HepG2 (cell line): Measurements from ENCODE around the gene MARS1.
A peak's percentile ranks its signal among the peaks of the same experiment; 100 is the strongest.

ENCODE experiments used
- BHLHE40 ChIP-seq: IDR thresholded peaks from 2 replicates; pipeline ENCODE4 v1.6.1; 2011; ENCODE audit warnings: low read length, improper control_type of control experiment
- CCDC6 ChIP-seq: sonication (generic); formaldehyde crosslinking; IDR thresholded peaks from 2 replicates; pipeline ENCODE4 v1.8.1; 2022; ENCODE audit warnings: mild to moderate bottlenecking, missing genetic modification reagents, moderate library complexity
- EZH2 ChIP-seq: conservative IDR thresholded peaks from 2 replicates; pipeline ENCODE4 v1.6.1; 2012; ENCODE audit warnings: mild to moderate bottlenecking, low read depth, low read length, moderate library complexity
- GABPA ChIP-seq, 2 experiments: IDR thresholded peaks; 2 replicates each; pipeline ENCODE4 v1.6.1; 2011 to 2016; ENCODE audit warnings: low read depth in 2 of 2, low read length in 1 of 2, missing biosample characterization in 1 of 2, missing genetic modification characterization in 1 of 2
- HDAC2 ChIP-seq: sonication (generic); formaldehyde crosslinking; IDR thresholded peaks from 2 replicates; pipeline ENCODE4 v1.4.0; 2020; ENCODE audit warnings: missing genetic modification reagents
- KDM5A ChIP-seq: fragments of 200-600 bp; sonication (generic); IDR thresholded peaks from 2 replicates; pipeline ENCODE4 v1.7.0; 2018; ENCODE audit warnings: antibody characterized with exemption, mild to moderate bottlenecking, low read length, borderline replicate concordance
- NR2C2 ChIP-seq: sonication (generic); formaldehyde crosslinking; IDR thresholded peaks from 2 replicates; pipeline ENCODE4 v1.4.0; 2020; ENCODE audit warnings: missing genetic modification reagents, mild to moderate bottlenecking, moderate library complexity, borderline replicate concordance
- SMARCC2 ChIP-seq: fragments of 450-650 bp; IDR thresholded peaks from 2 replicates; pipeline ENCODE4 v1.6.1; 2017; ENCODE audit warnings: antibody characterized with exemption, mild to moderate bottlenecking
- ZFX ChIP-seq: sonication (generic); formaldehyde crosslinking; IDR thresholded peaks from 2 replicates; pipeline ENCODE4 v1.4.0; 2020; ENCODE audit warnings: mild to moderate bottlenecking, low read depth, missing genetic modification reagents, moderate library complexity
- ZMYM2 ChIP-seq: sonication (generic); formaldehyde crosslinking; IDR thresholded peaks from 2 replicates; pipeline ENCODE4 v1.8.0; 2022; ENCODE audit warnings: mild to moderate bottlenecking, missing genetic modification reagents
- TF ChIP-seq, protein P1 (sequence below): sonication (generic); formaldehyde crosslinking; IDR thresholded peaks from 2 replicates; pipeline ENCODE4 v1.5.1; 2020; ENCODE audit warnings: mild to moderate bottlenecking, missing genetic modification reagents
- TF ChIP-seq, protein P2 (sequence below): sonication (generic); formaldehyde crosslinking; IDR thresholded peaks from 2 replicates; pipeline ENCODE4 v1.5.0; 2020; ENCODE audit warnings: missing genetic modification reagents

DNA sequence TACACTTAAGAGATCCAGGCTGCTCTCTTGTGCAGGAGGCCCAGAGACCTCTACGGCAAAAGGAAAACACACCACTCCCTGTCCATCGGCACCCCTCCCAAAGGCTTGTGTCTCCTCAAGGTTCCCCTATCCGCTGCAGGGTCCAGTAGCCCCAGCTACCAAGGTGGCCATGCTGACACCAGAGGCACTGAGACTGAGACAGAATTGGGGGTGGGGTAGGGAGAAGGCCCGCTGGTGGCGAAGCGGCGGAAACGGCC lies 31.9 kb downstream of the MARS1 start:
- TF ChIP-seq, protein P1, sequence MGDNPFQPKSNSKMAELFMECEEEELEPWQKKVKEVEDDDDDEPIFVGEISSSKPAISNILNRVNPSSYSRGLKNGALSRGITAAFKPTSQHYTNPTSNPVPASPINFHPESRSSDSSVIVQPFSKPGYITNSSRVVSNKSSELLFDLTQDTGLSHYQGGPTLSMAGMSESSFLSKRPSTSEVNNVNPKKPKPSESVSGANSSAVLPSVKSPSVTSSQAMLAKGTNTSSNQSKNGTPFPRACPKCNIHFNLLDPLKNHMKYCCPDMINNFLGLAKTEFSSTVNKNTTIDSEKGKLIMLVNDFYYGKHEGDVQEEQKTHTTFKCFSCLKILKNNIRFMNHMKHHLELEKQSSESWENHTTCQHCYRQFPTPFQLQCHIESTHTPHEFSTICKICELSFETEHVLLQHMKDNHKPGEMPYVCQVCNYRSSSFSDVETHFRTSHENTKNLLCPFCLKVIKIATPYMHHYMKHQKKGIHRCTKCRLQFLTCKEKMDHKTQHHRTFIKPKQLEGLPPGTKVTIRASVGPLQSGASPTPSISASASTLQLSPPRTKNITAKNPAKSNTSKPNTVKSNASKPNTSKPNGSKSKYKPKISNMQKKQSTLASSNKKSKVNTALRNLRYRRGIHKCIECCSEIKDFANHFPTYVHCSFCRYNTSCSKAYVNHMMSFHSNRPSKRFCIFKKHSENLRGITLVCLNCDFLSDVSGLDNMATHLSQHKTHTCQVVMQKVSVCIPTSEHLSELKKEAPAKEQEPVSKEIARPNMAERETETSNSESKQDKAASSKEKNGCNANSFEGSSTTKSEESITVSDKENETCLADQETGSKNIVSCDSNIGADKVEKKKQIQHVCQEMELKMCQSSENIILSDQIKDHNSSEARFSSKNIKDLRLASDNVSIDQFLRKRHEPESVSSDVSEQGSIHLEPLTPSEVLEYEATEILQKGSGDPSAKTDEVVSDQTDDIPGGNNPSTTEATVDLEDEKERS, result no peak
- no peak for TF ChIP-seq BHLHE40
- peak; percentile 59 for TF ChIP-seq KDM5A
- no peak for TF ChIP-seq ZMYM2
- no peak for TF ChIP-seq EZH2
- TF ChIP-seq ZFX (CRISPR knock-in tag), result no peak
- no peak for TF ChIP-seq NR2C2 (CRISPR knock-in tag)
- TF ChIP-seq SMARCC2, result no peak
- TF ChIP-seq, protein P2, sequence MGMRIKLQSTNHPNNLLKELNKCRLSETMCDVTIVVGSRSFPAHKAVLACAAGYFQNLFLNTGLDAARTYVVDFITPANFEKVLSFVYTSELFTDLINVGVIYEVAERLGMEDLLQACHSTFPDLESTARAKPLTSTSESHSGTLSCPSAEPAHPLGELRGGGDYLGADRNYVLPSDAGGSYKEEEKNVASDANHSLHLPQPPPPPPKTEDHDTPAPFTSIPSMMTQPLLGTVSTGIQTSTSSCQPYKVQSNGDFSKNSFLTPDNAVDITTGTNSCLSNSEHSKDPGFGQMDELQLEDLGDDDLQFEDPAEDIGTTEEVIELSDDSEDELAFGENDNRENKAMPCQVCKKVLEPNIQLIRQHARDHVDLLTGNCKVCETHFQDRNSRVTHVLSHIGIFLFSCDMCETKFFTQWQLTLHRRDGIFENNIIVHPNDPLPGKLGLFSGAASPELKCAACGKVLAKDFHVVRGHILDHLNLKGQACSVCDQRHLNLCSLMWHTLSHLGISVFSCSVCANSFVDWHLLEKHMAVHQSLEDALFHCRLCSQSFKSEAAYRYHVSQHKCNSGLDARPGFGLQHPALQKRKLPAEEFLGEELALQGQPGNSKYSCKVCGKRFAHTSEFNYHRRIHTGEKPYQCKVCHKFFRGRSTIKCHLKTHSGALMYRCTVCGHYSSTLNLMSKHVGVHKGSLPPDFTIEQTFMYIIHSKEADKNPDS (CRISPR knock-in tag), result no peak
- TF ChIP-seq HDAC2 (CRISPR knock-in tag), result no peak
- TF ChIP-seq GABPA (IDR thresholded peaks at IDR 0.05; ENCODE audit: low read depth, low read length), result no peak
- no peak for TF ChIP-seq GABPA (CRISPR knock-in tag; IDR thresholded peaks at IDR 0.05; ENCODE audit: low read depth)
- no peak for TF ChIP-seq CCDC6 (CRISPR knock-in tag)
